SK-N-SH treated with all-trans-retinoic acid at 6 μM for 48 hours (cell line): ENCODE data around the gene SLC4A4.

Experiments
- CREB5 ChIP-seq: fragments of 250-450 bp; sonication (Bioruptor Pico); IDR thresholded peaks from 2 replicates; pipeline ENCODE4 v1.5.1; 2020; ENCODE audit warnings: low read depth, mild to moderate bottlenecking, moderate library complexity
- CSDC2 ChIP-seq: fragments of 250-450 bp; sonication (Bioruptor Pico); IDR thresholded peaks from 2 replicates; pipeline ENCODE4 v1.5.0; 2020; ENCODE audit warnings: mild to moderate bottlenecking, moderate library complexity
- PATZ1 ChIP-seq: fragments of 250-450 bp; sonication (Bioruptor Pico); IDR thresholded peaks from 2 replicates; pipeline ENCODE4 v1.8.0; 2020; ENCODE audit warnings: mild to moderate bottlenecking, moderate library complexity, borderline replicate concordance
- PPARA ChIP-seq: fragments of 250-450 bp; sonication (Bioruptor Pico); IDR thresholded peaks from 2 replicates; pipeline ENCODE4 v1.5.0; 2020; ENCODE audit warnings: mild to moderate bottlenecking, borderline replicate concordance
- RARB ChIP-seq: fragments of 250-450 bp; sonication (Bioruptor Pico); IDR thresholded peaks from 2 replicates; pipeline ENCODE4 v1.8.0; 2021; ENCODE audit warnings: mild to moderate bottlenecking, moderate library complexity
- TOX ChIP-seq: fragments of 250-450 bp; sonication (Bioruptor Pico); IDR thresholded peaks from 2 replicates; pipeline ENCODE4 v1.8.0; 2021; ENCODE audit warnings: mild to moderate bottlenecking, moderate library complexity, borderline replicate concordance
- ZNF565 ChIP-seq: fragments of 450-650 bp; formaldehyde crosslinking; conservative IDR thresholded peaks from 2 replicates; pipeline ENCODE4 v1.5.0; 2020; ENCODE audit warnings: low read depth, mild to moderate bottlenecking, moderate library complexity

- no peak for TF ChIP-seq CREB5
- TF ChIP-seq PATZ1 (CRISPR knock-in tag) = no peak
- TF ChIP-seq RARB = no peak
- TF ChIP-seq ZNF565 (CRISPR knock-in tag) = no peak
- TF ChIP-seq PPARA (CRISPR knock-in tag) = no peak
- no peak for TF ChIP-seq TOX (CRISPR knock-in tag)
- no peak for TF ChIP-seq CSDC2
Observed at GRCh38 chr4:71541541-71541940, 202.7 kb downstream of the SLC4A4 start.
